GM12878 (cell line): ENCODE measurements around the gene CERCAM. TPM values are rescaled to one million over a fixed set of nuclear protein-coding genes. Genes with fewer than 3 reads are reported as not detected.

Experiments used
- ATAC-seq: fragments of 200-7000 bp; cut with Tn5 transposase; 3 replicates; pipeline ENCODE4 v1.9.1; 2020; ENCODE audit warnings: mild to moderate bottlenecking, moderate library complexity
- BruUV-seq: library from RNA; stranded (reverse); fragments of 400-500 nt; replicated peaks from 2 replicates; lab custom pipeline; 2021; lab: Mats Ljungman, UMichigan
- CTCF ChIA-PET: fragments of 300-600 bp; sonication (Branson Sonifier 250); formaldehyde crosslinking; extraction: SDS; loops from one replicate; lab custom pipeline; 2021; ENCODE audit warnings: inconsistent platforms; lab: Yijun Ruan, JAX
- POLR2A ChIA-PET: fragments of 350-600 bp; formaldehyde crosslinking; extraction: SDS; loops from one replicate; lab custom pipeline; 2021; ENCODE audit warnings: inconsistent platforms; lab: Charles Lee
- RAD21 ChIA-PET: fragments of 300-600 bp; sonication (Branson Sonifier 250); formaldehyde crosslinking; loops from one replicate; lab custom pipeline; 2023; ENCODE audit warnings: antibody characterized with exemption; ENCODE audit not compliant: unreplicated experiment; lab: Charles Lee
- SMC1A ChIA-PET: fragments of 300-600 bp; sonication (Branson Sonifier 250); formaldehyde crosslinking; loops from one replicate; lab custom pipeline; 2023; ENCODE audit not compliant: unreplicated experiment, uncharacterized antibody; lab: Charles Lee
- DNase-seq: peaks from one replicate; pipeline ENCODE4 v3.0.0-alpha.2; 2011; ENCODE audit warnings: low read depth, low spot score
- FAIRE-seq: peaks from 3 replicates; lab custom pipeline; 2011; peaks lifted over from hg19 to GRCh38; lab: Jason Lieb, UNC
- H2AFZ ChIP-seq: 2 replicates; pipeline ENCODE4 v1.6.0; 2011; ENCODE audit warnings: low read depth, low read length, control low read depth; ENCODE audit not compliant: control insufficient read depth
- H3K27ac ChIP-seq: 2 replicates; pipeline ENCODE4 v1.5.1; 2011; ENCODE audit warnings: control low read depth; ENCODE audit not compliant: control insufficient read depth, insufficient read depth
- H3K27me3 ChIP-seq, 2 experiments: replicated peaks in 1 of 2; 2 replicates each; pipeline versions ENCODE4 v1.6.0 to v1.6.1; 2011; ENCODE audit warnings: low read length in 1 of 2; ENCODE audit not compliant: control insufficient read depth in 2 of 2, insufficient read depth in 2 of 2
- H3K36me3 ChIP-seq, 2 experiments: 2 replicates each; pipeline ENCODE4 v1.5.1; 2011; ENCODE audit warnings: low read length in 1 of 2; ENCODE audit not compliant: control insufficient read depth in 2 of 2, insufficient read depth in 2 of 2
- H3K4me1 ChIP-seq: 2 replicates; pipeline ENCODE4 v1.6.1; 2011; ENCODE audit warnings: mild to moderate bottlenecking, low read length, moderate library complexity, mixed read lengths; ENCODE audit not compliant: control insufficient read depth, insufficient read depth
- H3K4me2 ChIP-seq: 2 replicates; pipeline ENCODE4 v1.6.0; 2011; ENCODE audit warnings: control low read depth; ENCODE audit not compliant: control insufficient read depth, insufficient read depth
- H3K4me3 ChIP-seq: fragments of 200-600 bp; sonication (generic); 2 replicates; pipeline ENCODE4 v1.5.1; 2016
- H3K79me2 ChIP-seq: 2 replicates; pipeline ENCODE4 v1.6.0; 2011; ENCODE audit warnings: low read length; ENCODE audit not compliant: control insufficient read depth, insufficient read depth
- H3K9ac ChIP-seq: 2 replicates; pipeline ENCODE4 v1.8.0; 2011; ENCODE audit warnings: low read length, control low read depth, mixed read lengths; ENCODE audit not compliant: control insufficient read depth, insufficient read depth
- H3K9me3 ChIP-seq: replicated peaks from 3 replicates; pipeline ENCODE4 v1.5.1; 2011; ENCODE audit warnings: mild to moderate bottlenecking, low read length; ENCODE audit not compliant: control insufficient read depth, insufficient read depth
- H4K20me1 ChIP-seq: 2 replicates; pipeline ENCODE4 v1.6.0; 2011; ENCODE audit not compliant: control insufficient read depth, insufficient read depth
- TCF12 ChIP-seq: IDR thresholded peaks from 2 replicates; pipeline ENCODE4 v1.6.1; 2011; ENCODE audit warnings: low read depth, mild to moderate bottlenecking, low read length
- WGBS: methylation state at CpG from one replicate; pipeline ENCODE4 v1.1.6; 2016; ENCODE audit warnings: low lambda C conversion rate; ENCODE audit not compliant: insufficient replicate concordance, insufficient coverage; ENCODE audit errors: missing lambda C conversion rate; 5-methylcytosine and 5-hydroxymethylcytosine counted together
- in situ Hi-C: fragments of 300-500 bp; cut with MboI; formaldehyde crosslinking; loops from 9 replicates; pipeline ENCODE4 v1.14.3; 2018; ENCODE audit warnings: mixed read lengths
- intact Hi-C: fragments of 100-400 bp; cut with micrococcal nuclease; formaldehyde crosslinking; loops from one replicate; pipeline ENCODE4 v1.14.2; 2022; ENCODE audit not compliant: unreplicated experiment
- polyA plus RNA-seq, 11 experiments: library from polyadenylated mRNA; depleted of rRNA in 4 of 11; unstranded in 6 of 11; stranded (reverse) in 5 of 11; fragments of >200 nt; fragmentation: Nextera tagmentation in 4 of 11; fragmentation: Illumina TruSeq in 1 of 11; extraction: Ambion mirVana in 4 of 11; extraction: Trizol in 1 of 11; gene quantifications; 1 replicate in 1 of 11; 2 replicates in 10 of 11; pipeline versions ENCODE4 v1.2.1 to v1.2.3, GENCODE V29; 2011 to 2016; ENCODE audit warnings: inconsistent platforms in 2 of 11, missing spikeins in 2 of 11, low read depth in 1 of 11
- total RNA-seq, 4 experiments: library from RNA; depleted of rRNA in 3 of 4; stranded (reverse); fragments of >200 nt in 3 of 4; fragmentation: Illumina TruSeq in 1 of 4; extraction: Trizol in 1 of 4; gene quantifications; 2 replicates each; pipeline versions ENCODE4 v1.2.1 to v1.2.3, GENCODE V29; 2013 to 2021
- TF ChIP-seq, protein P1 (sequence below): fragments of 450-650 bp; IDR thresholded peaks from 2 replicates; pipeline ENCODE4 v1.6.1; 2017; ENCODE audit warnings: mild to moderate bottlenecking
- TF ChIP-seq, protein P2 (sequence below), 3 experiments: IDR thresholded peaks in 2 of 3; conservative IDR thresholded peaks in 1 of 3; 2 replicates each; pipeline ENCODE4 v1.5.1; 2011; ENCODE audit warnings: low read depth in 3 of 3, low read length in 3 of 3, mild to moderate bottlenecking in 3 of 3, control low read depth in 2 of 3, moderate library complexity in 2 of 3, inconsistent platforms in 1 of 3, mixed read lengths in 1 of 3; ENCODE audit not compliant: control insufficient read depth in 2 of 3, insufficient read depth in 1 of 3; ENCODE audit errors: extremely low read depth in 1 of 3

Gene CERCAM
- total and polyA plus RNA-seq, 10 of the 15 experiments (the other 5 are each of a cell fraction or from before 2014, with no cell fraction given), result 0.05 to 6.7 (median 0.71) TPM

DNA sequence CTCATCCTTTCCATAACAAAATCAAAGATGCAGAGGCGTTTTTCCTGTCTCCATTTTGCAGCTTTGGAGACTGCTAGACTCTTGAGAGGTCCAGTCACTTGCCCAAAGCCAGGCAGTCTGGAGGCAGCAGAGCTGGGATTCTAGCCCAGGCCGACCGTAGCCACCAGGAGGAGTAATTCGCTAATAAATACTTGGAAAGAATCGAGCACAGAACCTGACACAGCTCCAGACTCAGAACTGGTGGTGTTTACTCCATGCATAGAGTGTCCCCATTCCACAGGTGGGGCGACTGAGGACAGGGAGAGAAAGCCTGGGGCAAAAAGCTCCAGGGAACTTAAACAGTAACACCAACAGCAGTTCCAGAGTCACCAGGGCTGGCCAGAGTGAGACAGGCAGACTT, 10.7 kb upstream of the CERCAM start:
- intact Hi-C loops, result loop anchor here (5.0 kb wide), 1 partner anchor 48 kb away; no protein-coding TSS in a partner anchor

More for the DNA sequence above, 10.7 kb upstream of the CERCAM start:
- in situ Hi-C loops, result no loop called here
- RAD21 ChIA-PET, result interaction anchor here (1.0 to 1.3 kb wide), 3 partner anchors 10 to 48 kb away, joined by 3 to 5 read pairs (median 4); partner anchors contain the start of gene CERCAM
- H3K79me2 ChIP-seq, result no peaks in the 10 kb centered on the region
- WGBS, result 20% methylated on average over 6 of the region's 6 CpGs
- DNase-seq (no peak), FAIRE-seq (no peak), ATAC-seq (no peak)
- TF ChIP-seq, protein P1, sequence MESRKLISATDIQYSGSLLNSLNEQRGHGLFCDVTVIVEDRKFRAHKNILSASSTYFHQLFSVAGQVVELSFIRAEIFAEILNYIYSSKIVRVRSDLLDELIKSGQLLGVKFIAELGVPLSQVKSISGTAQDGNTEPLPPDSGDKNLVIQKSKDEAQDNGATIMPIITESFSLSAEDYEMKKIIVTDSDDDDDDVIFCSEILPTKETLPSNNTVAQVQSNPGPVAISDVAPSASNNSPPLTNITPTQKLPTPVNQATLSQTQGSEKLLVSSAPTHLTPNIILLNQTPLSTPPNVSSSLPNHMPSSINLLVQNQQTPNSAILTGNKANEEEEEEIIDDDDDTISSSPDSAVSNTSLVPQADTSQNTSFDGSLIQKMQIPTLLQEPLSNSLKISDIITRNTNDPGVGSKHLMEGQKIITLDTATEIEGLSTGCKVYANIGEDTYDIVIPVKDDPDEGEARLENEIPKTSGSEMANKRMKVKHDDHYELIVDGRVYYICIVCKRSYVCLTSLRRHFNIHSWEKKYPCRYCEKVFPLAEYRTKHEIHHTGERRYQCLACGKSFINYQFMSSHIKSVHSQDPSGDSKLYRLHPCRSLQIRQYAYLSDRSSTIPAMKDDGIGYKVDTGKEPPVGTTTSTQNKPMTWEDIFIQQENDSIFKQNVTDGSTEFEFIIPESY, result 0 out of 2 replicates have a peak, but pooled peaks have one; percentile 34
- no peak for TF ChIP-seq TCF12
- TF ChIP-seq, protein P2, sequence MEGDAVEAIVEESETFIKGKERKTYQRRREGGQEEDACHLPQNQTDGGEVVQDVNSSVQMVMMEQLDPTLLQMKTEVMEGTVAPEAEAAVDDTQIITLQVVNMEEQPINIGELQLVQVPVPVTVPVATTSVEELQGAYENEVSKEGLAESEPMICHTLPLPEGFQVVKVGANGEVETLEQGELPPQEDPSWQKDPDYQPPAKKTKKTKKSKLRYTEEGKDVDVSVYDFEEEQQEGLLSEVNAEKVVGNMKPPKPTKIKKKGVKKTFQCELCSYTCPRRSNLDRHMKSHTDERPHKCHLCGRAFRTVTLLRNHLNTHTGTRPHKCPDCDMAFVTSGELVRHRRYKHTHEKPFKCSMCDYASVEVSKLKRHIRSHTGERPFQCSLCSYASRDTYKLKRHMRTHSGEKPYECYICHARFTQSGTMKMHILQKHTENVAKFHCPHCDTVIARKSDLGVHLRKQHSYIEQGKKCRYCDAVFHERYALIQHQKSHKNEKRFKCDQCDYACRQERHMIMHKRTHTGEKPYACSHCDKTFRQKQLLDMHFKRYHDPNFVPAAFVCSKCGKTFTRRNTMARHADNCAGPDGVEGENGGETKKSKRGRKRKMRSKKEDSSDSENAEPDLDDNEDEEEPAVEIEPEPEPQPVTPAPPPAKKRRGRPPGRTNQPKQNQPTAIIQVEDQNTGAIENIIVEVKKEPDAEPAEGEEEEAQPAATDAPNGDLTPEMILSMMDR (IDR thresholded peaks at IDR 0.05 in 2 of 3, conservative IDR thresholded peaks at IDR 0.05 in 1 of 3; ENCODE audit: control insufficient read depth in 2 of 3, extremely low read depth in 1 of 3, insufficient read depth in 1 of 3, low read depth in 3 of 3, low read length in 3 of 3), result 0 out of 6 replicates have a peak, but pooled peaks of 1 of the 3 experiments have one; percentile 10
- H3K4me3 ChIP-seq, result no peak overlapping the region
- no peaks in the 10 kb centered on the region for H3K36me3 ChIP-seq
- no peaks in the 10 kb centered on the region for H3K4me1 ChIP-seq
- no peaks in the 10 kb centered on the region for H4K20me1 ChIP-seq
- POLR2A ChIA-PET, result interaction anchor here (1.2 kb wide), 1 partner anchor 9 kb away, joined by 3 read pairs; no protein-coding TSS in a partner anchor
- H3K27ac ChIP-seq, result no peak overlapping the region
- SMC1A ChIA-PET, result interaction anchor here (0.9 kb wide), 2 partner anchors 14 to 48 kb away, joined by 3 read pairs; no protein-coding TSS in a partner anchor
- H3K4me2 ChIP-seq, result no peak overlapping the region
- H3K9me3 ChIP-seq, result no peaks in the 10 kb centered on the region
- CTCF ChIA-PET, result interaction anchor here (0.9 kb wide), 1 partner anchor 10 kb away, joined by 5 read pairs; no protein-coding TSS in a partner anchor
- H3K27me3 ChIP-seq, result peaks cover 1 to 2% of the 10 kb centered on the region in 2 experiments; a peak in 3 of 4 replicates
- BruUV-seq, result no TSS peak
- no peak overlapping the region for H2AFZ ChIP-seq
- no peak overlapping the region for H3K9ac ChIP-seq
